ENCODE measurements around the gene C1QTNF5.

Gene C1QTNF5

GRCh38 chr11:119365071-119365591 lies 24.4 kb upstream of the C1QTNF5 start:
- TF ChIP-seq CTCF (IDR thresholded peaks at IDR 0.05; ENCODE audit: extremely low read depth, missing control alignments) = no peak

GRCh38 chr11:119363851-119364590 lies 23.3 kb upstream of the C1QTNF5 start:
- peak; percentile 89 for DNase-seq (ENCODE audit: low spot score)
- no peak for TF ChIP-seq CTCF (IDR thresholded peaks at IDR 0.05; ENCODE audit: extremely low read depth, missing control alignments)

More at GRCh38 chr11:119365071-119365591, 24.4 kb upstream of the C1QTNF5 start:
- DNase-seq (ENCODE audit: low spot score) = no peak

- DNase-seq (ENCODE audit: low spot score) = no peak
- no peak for TF ChIP-seq CTCF (IDR thresholded peaks at IDR 0.05; ENCODE audit: extremely low read depth, missing control alignments)
Observed at GRCh38 chr11:119363081-119363850, 22.6 kb upstream of the C1QTNF5 start.

DNA sequence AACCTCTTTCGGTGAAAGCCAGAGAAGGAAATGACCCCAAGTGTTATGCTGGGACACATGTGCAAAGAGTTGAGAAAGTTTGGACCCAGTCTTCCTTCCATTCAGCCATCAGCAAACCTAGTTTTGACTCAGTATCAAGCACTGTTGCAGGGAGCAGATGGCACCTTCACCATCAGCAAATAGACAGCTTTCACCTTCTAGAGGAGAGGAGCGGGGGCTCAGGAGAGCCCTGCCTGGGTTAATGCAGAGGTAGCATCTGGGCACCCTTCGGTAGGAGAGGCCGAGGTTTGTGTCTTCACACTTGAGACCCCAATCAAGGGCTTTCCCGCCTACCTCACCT lies 22.0 kb upstream of the C1QTNF5 start:
- DNase-seq (ENCODE audit: low spot score) = no peak
- TF ChIP-seq CTCF (IDR thresholded peaks at IDR 0.05; ENCODE audit: extremely low read depth, missing control alignments) = no peak

DNA sequence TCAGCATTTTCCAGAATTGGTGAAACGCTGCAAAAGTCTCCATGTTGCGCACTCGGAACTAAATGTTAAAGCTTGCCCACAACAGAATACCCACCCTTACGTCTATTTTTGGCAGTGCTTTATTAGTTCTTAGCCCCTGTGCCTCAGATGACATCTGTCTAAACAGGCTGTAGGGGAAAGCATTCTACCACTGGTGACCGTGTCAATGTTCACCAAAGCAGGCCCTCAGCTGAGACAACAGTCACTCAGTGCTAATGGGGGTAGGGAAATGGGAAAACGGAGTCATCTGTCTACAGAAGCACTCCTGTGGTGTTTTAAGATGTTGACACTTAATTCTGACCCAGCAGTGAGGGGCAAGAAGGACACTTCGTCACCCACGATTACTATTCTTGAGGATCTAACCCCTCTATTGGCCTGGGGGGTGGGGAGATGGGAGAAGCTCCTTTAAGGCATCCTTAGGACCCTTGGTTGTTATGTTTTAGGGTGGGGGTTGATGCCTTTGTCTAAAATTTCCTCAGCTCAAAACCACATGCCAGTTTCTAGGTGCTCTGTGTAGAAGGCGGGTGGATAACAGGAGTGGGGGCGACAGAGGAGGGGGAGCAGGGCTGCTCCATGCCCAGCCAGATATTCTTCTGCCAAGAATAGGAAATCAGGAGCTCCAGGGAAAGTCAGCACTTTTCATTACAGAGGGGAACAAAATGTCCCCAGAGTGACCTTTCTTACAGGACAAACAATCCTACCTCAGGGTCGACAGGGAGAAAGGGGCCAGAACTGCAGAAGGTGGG lies 21.4 kb upstream of the C1QTNF5 start:
- DNase-seq (ENCODE audit: low spot score) = no peak
- no peak for TF ChIP-seq CTCF (IDR thresholded peaks at IDR 0.05; ENCODE audit: extremely low read depth, missing control alignments)

GRCh38 chr11:119361056-119361787 lies 20.5 kb upstream of the C1QTNF5 start:
- TF ChIP-seq CTCF (IDR thresholded peaks at IDR 0.05; ENCODE audit: extremely low read depth, missing control alignments) = no peak
- DNase-seq (ENCODE audit: low spot score) = no peak
